Stimulated activated CD8-positive, alpha-beta memory T cell treated with anti-CD3 and anti-CD28 coated beads, Interleukin-4, amount 100 ng/mL, for 1 hour (primary cell): ENCODE measurements around the gene CPE.

Experiments used
- DNase-seq, 2 donors: peaks; one replicate each; pipeline ENCODE4 v3.0.0-alpha.2; 2020; ENCODE audit warnings: low read depth in 2 of 2, low spot score in 1 of 2

The CPE gene

DNA sequence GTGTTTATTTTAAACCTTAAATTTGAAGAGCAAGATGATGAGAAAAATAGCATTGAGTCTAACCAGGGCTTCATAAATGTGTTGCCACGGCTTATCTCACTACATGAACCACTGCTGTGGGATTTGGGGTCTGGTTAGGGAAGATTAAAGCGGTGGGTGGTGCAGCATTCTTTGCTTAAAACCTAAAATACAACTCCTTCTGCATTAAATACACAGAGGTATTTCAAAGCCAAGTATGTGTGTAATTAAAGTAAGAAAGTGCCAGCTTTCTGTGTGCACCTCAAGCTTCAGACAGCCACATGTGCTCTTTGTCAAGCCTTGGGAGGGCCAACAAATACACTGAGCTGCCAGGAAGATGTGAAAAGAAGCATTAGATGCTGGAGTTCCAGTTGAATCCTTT, 128.0 kb downstream of the CPE start:
- no peak for DNase-seq

DNA sequence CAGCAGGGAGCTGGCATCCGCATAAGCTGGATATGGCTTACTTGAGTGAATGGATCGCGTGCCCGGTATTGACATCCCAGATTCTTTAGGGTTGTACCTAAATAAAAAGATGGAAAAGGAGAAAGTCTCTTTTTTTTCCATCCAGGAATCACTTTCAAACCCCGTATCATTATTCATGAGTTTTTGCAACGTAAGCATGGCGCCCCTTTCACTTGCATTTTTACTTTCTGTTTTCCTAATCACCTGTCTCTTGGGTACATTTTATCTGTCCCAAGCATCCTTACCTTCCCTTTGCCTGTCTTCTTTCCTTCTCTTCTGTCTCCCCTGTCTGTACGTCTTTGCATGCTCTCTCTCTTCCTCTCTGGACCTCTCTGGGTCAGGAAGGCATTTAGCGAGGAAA, 128.6 kb downstream of the CPE start:
- DNase-seq, result no peak

DNA sequence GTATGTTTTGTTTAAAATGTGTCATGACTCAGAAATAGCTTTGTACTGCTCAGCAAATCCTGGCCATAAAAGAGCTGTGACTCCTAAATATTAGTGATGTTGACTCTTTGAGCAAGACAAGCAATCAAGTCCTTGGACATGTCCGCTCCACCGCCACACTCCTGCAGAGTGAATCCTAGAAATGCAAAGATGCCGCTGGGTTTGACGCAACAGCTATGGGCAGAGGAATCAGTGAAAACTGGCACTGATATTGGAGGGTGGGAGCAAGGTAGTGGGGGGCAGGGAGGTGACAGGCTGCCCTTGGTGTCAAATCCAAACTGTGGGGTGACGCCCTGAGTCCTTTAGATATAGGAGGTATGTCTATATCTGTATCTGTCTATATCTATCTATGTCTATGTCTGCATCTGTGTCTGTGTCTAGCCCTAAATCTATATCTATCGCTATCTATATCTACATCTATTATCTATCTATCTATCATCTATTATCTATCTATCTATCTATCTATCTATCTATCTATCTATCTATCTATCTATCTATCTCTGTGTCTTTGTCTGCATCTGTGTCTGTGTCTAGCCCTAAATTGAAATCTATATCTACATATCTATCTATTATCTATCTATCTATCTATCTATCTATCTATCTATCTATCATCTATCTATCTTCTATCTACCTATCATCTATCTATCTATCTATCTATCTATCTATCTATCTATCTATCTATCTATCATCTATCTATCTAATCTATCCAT, 129.7 kb downstream of the CPE start:
- DNase-seq, result no peak

DNA sequence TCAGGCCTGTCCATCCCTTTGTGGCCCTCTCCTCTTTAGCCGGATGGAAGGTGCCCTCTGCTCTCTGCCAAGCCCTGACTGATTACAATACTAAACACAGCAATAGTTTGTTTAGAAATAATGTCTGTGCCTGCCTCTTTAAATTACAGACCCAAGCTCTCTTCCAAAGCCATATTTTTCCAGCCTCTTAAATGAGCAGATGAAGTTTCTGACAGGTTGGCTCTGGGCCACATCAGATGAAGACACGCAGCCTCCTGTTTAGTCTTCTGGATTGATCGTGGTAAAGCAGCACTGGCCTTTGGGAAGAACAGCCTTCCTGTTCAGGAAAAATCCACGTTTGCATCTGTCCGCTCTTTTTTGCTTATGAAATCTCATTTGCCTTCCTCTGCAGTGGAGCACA, 133.6 kb downstream of the CPE start:
- DNase-seq, result no peak

DNA sequence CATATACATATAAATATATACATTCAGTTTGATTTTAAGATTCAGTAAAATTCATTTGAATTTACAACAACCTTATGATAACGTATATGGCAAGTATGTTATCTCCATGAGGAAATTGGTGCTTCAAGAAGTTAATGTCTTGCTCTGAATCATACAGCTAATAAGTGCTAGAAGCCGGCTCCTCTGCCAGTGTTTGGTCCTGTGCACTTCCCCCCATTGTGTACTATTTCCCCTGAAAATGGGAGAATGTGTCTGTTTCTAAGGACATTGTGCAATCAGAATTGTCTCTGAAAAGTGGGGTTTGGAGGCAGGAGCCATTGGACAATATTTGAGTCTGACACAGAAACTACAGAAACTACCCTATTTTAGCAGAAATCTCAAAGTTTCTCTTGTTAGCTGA, 135.9 kb downstream of the CPE start:
- DNase-seq, result no peak

DNA sequence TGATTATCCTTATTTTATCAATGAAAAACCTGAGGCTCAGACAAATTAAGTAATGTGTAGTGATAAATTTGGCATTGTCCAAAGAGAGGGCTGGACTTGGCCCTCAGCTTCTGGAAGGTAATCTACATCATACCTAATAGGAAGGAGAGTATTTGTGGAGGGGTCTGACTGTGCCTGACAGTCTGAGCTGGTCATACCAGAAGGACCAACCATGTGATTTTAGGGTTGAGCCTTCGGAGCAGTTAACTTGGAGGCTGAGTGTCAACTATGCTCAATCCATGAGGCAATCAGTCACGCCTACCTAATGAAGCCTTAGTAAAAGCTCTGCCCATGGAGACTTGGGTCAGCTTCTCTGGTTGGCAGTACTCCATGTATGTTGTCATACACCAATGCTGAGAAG, 136.4 kb downstream of the CPE start:
- no peak for DNase-seq

DNA sequence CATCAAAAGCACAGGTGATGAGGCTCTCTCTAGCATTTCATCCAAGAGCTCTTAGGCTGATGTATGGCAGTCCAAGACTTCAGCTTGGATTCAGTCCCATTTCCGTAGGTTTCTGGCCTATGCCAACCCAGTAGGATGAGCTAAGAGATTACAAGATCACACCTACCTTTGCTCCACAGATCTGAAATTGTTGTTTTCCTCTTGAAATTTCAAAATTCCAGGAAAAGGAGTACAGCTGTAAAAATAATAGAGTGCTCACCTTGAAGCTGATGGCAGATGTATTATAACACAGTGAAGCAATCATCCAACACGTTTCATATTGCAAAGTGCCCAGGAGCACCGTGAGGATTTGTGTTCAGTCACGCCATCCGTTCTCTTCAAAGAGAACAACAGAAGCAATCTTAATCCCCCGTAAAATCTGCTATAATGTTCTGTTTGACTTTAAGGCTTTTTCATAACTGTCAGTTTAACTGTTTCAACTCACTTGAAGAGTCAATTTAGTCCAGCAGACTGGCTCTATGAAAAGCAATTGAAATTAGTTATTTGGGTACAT, 137.5 kb downstream of the CPE start:
- no peak for DNase-seq

DNA sequence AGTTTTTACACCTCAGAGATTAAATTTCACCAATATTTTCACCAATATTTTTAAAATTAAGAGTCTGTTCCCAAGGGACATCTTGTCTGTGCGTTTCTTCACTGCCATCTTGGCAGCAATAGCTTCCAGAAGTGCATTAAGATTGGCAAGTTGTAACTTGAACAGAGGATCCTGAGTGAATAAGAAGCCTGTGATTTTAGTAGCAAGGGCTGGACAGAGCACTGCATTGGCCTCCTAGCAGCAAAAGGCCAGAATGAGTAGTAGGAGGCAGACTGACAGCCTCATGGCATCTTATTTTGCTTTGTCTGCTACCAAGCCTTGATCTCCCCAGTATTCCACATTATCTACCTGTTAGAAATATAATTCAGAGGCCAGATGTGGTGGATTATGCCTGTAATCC, 138.4 kb downstream of the CPE start:
- DNase-seq, result no peak

DNA sequence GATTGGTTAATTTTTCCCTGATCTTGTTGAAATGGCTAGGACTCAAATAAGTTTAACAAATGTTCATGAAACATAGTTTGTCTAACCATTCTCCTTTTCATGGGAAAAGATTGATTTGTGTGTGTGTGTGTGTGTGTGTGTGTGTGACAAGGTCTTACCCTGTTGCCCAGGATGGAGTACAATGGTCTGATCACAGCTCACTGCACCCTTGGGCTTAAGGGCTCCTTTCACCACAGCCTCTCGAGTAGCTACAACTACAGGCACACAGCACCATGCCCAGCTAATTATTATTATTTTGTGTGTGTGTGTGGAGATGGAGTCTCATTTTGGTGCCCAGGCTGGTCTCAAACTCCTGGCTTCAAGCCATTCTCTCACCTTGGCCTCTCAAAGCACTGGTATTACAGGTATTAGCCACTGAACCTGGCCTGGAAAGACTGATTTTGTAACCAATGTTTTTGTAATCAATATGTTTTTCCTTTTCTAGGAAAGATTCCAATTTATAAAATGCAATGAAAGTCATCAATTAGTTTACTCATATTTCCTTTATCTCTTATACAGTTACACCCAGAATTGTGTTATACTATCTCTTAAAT, 139.3 kb downstream of the CPE start:
- no peak for DNase-seq

DNA sequence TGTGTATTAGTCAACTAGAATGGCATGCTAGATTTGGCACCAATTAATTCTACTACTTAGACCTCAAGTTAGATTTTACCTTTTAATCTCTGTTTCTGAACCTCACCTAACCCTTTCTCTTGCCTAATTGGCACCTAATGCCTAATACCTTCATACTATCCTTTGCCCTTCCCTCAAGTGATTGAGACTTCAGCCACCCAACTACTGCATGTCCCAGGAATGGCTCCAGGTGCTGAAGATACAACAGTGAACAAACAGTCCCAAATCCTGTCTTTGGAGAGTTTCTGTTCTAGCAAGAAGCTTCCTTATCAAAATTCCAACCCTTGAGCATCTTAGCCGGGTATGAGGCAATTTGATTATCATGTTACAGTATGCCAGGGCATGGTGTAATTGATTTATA, 139.9 kb downstream of the CPE start:
- DNase-seq, result no peak

DNA sequence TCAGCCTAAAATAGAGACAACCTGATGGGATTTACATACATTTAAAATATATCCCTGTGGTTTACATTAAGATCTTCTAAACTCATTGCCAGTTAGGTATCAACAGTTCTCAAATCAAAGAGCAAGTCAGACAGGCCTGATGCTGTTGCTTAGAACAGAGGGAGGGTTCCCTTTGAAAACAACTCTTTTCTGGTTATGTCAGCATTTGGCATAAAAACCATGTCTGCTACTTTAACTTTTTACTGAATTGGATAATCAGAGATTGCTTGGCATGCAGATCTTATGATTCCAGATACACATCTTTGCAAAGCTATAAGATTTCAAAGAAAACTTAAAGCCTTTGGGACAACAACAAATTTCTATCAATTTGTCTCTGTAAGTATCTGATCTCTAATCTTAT, 140.8 kb downstream of the CPE start:
- DNase-seq, result no peak

DNA sequence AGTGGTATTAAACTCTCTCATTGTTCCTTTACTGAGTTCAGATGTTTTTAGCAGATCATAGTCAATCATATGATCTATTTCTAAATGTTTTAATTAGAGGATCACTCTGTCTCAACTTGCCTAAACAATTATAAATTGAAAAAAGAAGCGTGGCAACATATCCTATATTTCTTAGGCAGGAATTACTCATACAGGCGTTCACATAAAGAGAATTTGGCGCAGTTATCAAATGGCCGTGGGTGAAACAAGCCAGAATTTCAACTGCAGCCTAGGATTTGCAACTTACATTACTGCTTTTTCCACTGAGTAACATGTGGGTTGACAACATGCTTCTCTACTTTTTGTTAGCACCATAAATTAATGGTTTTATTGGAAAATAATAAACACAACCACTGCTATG, 141.3 kb downstream of the CPE start:
- no peak for DNase-seq

DNA sequence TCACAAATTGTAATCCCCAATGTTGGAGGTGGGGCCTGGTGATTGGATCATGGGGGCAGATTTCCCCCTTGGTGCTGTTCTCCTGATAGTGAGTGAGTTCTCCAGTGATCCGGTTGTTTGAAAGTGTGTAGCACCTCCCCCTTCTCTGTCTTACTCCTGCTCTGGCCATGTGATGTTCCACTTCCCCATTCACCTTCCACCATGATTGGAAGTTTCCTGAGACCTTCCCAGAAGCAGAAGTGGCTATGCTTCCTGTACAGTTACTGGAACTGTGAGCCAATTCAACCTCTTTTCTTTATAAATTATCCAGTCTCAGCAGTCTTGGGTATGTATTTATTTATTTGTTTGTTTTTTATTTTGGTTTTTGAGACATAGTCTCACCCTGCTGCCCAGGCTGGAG, 143.2 kb downstream of the CPE start:
- no peak for DNase-seq

DNA sequence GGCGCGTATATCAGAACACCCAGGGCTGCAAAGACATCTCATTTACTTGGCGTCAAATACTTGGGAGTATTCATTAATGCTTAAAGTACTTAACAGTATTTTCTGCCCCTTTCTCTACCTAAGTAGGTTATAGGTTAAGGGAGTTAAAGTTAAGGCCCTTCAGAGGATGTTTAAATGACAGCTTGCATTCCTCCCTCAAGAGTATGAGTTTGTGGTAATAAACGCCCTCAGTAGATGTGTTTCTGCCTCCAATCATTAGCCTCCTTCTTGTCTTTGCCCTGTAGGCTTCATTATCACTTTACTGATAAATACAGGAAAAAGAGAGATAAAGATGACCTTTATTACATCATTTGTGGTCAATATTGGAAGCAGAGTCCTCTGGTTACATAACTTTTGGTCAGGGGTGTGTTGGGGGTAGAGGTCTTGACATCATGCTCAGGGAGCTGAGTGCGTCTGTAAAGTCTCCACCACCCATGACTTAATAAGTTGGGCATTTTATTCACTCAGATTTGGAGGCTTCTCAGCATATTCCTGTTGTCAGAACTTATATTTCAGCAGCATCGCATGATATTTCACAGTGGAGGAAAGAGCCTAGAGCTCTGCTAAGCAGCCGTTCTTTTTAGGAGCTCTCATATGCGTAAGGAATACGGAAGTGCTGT, 145.9 kb downstream of the CPE start:
- DNase-seq, result no peak

DNA sequence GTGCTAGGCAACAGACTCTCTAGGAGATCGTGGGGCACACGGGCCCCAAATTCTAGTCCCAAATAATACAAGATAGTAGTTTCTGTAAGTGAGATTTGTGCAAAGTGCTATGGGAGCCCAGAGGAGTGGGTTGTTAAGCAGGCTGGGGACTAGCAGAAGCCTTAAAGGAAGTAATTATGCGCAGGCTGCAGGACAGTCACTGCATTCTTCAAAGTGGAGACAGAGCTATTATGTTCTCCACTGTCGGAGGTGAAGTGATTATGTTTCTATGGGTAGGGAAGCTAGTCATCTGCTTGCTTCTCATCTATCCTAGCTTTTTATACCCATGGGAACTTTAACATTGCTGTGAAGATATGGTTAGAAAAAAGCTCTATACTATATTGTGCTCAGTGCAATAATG, 154.2 kb downstream of the CPE start:
- no peak for DNase-seq

DNA sequence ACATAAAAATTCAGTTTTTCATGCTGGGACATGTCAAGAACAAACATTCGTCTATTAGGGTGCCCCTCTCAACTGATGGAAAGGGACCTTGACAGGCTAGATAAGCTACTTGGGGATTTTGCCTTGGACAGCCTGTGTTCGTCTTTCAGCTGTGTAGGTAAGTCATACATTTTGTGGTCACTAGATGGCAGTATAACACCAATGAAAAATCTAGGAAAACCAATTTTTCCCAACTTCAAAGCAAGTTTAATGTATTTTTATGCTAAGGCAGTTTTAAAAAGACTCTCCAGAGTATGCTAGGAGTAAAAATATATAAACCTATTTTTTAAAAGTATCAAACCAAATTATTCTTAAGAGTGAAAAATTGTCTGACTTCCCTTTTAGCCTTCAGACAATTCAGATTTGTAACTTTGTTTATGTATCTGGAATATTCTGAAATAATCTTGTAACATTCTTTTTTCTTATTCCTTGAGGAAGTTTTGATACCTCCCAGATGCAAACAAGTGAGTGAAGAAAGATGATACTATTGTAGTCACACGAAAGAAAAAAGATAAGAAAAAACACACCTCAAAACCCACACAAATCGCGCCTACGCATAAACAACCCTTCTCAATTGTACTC, 158.3 kb downstream of the CPE start:
- DNase-seq, result no peak

DNA sequence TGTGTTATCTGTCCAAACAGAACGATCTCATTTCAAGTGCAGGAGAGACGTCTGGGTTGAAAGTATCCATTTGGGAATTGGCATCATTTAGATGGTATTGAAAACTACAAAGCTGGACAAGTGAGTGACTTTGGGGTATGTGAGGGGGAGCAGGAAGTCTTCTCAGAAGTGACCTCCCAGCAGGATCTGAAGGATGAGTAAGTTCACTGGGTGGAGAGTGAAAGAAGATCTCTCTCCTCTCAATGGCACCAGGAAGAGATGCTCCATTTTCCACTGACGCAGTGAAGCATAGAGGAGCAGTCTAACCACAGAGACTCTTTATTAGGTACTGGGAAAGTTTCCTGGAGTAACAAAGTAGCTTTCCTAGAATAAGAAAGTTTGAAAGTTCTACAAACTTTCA, 161.0 kb downstream of the CPE start:
- DNase-seq, result no peak

DNA sequence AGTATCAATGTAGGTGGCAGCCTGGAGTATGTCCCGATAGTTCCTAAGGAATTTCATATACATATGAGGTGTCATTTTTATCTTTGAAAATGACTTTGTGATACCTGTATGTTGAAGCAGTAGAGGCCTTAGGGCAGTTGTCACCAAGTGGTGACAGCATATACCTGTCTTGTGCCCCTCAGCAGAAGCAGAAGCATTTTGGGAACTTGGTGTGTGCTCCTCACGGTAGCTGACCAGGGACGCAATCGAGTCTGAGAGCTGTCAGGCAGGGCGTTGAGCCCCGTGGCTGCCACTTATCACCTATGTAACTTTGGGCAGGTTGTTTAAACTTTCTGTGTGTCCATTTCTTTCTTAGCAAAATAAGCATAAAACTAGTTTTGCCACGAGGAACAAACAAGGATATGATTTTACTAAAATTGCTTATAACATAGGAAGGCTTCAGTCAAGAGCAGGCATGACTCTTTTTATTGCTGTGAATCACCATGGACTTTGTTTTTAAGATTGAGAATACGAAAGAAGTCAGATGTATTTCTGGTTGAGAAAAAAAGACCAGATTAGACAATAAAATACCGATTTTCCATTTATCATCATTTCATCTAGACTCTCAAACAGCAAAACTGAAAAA, 161.5 kb downstream of the CPE start:
- no peak for DNase-seq

DNA sequence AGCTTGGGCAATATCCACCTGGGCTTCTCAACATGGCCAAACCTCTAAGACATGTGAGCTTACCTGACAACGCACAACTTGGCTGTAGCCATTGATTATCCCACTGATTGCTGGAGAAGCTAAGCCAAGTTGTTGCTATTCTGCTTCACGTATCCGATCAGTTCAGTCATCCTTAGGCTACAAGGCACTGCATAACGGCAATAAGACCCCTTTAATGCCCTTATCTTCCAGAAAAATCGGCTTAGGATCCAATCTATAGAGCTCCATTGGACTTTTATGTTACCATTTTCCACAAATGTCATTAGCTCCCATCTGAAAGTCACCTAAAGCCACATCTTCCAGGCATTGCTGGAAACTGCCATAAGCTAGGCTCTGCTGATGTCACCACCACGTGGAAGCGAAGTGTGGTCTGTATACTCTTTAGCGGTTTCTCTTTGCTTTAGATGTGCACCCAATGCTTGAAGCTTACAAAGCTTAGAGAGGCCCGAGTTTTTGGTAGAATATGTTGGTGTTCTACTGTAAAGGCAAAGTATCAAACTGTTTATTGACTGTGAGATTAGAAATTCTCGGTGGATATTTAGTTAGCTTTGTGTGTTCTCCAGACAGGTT, 163.1 kb downstream of the CPE start:
- DNase-seq, result no peak

DNA sequence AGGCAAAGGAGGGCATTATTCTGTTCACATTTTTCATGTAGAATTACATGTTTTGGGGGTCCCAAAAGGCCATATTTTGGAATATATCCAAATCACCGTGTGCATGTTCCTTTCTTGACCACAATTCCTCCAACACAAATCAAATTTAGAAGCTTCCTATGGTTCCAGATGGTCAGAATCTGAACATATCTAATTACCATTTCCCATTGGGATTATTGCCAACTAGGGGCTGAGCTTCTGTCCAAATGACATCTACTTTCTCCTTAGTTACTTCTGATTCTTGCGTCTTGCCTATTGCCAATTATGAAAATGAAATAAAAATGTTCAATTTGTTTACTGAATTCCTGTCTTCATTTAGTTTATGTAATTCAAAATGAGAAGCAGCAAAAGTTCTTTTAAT, 163.7 kb downstream of the CPE start:
- DNase-seq, result no peak
